GM19099 (cell line): ENCODE data around the gene PSMD11.

ENCODE experiments used
- POLR2A ChIP-seq: IDR thresholded peaks from 3 replicates; pipeline ENCODE4 v1.6.1; 2011; ENCODE audit warnings: low read depth; ENCODE audit not compliant: insufficient read length; ENCODE audit errors: extremely low read depth

The PSMD11 gene

GRCh38 chr17:32484628-32485027, 40.3 kb downstream of the PSMD11 start:
- TF ChIP-seq POLR2A = no peak

DNA sequence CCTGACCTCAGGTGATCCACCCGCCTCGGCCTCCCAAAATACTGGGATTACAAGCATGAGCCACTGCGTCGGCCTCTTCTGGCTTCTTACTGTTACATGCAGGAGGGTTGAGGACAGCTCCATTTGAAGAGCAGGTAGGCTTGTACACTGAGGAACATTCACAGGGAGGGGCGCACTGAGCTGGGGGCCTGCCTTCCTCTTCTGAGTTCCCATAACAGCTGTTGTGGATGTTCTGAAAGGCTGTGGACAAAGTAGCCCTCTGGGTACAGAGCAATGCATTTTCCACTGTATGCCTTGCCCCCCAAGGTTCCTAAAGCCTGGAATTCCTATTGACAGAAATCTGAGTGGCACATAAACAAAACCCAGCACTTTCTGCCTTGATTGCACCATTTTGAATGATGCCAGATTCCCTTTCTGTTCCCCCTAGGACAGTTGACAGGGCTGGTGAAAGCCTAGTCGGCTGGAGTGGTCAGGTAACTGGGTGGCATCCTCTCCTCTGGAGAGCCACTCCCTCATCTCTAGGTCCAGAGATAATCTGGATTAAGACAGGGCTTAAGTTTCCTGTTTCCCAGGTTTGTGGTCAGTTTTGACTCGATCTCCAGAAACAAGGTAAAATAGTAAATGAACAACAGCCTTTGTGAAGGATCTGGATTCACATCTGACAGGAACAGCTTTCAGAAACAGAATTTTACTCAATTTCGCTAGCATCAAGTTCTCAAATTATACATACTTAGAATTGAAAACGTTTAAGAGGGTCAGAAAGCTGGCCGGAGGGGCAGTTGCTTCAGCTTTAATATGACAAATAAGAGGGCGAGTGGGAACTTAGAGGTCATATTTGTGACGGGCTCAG, 41.2 kb downstream of the PSMD11 start:
- no peak for TF ChIP-seq POLR2A

DNA sequence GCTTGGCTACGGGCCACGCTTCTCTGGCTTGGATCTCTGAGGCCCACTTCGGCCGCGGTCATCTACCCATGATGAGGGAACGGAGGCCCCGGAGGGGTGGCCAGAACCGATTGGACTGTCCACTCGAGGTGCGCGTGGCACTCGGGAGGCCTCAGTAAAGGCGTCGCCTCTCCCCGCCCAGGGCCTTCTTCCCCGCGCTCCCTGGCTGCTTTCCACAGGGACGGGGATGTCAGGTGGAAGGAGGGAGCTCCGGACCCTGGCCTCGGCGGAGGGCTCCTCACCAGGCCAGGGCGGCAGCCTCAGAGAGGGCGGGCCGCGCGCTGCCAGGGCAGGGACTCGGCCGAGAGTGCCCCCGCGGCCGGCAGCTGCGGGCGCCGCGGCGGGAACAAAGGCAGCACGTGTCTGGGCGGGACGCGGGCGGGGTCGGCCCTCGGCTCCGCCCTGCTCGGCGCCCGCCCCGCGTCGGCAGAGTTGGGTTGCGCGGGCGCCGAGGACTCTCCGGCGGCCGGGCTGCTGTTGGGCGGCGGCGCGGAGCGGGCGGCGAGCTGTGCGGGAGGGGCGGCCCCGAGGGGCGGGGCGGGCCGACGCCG, 41.9 kb downstream of the PSMD11 start:
- TF ChIP-seq POLR2A = peak; percentile 18

DNA sequence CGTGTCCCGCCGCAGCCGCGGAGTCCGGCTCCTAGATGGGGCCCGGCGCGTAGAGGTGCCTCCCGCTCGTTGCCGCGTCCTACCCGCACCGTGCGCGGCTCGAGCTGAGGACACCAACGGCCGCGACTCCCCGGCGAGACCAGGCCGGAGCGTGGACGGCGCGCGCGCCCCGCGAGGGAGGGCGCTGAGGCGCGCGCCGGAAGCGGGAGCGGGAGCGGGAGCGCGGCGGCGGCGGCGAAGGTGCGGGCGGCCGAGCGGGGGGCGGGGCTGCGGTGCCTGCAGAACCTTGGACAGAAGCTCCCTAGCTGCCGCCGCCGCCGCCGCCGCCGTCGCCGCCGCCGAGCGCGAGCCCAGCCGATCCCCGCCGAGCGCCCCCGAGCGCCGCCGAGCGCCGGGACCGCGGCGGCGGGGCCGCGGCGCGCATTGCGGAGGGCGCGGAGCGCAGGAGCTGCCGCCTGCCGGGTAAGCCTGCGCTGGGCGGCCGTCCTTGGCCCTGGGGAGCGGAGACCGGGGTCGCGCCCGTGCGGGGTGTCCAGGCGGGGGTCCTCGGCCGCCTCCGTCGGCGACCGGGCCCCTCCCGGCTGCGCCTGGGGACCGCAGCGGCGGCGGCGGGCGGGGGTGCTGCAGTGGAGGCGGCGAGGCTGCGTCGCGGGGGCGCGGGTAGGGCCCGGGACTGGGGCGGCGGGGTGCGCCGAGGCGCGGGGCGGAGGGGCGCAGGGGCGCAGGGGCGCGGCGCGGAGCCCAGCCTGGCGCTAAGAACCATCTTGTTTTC, 42.6 kb downstream of the PSMD11 start, which contains the start of gene CDK5R1:
Gene CDK5R1 (plus strand): TSS at position 293 of the 772 bp plus-strand sequence. CDS start 628 bp downstream, outside the sequence.
- TF ChIP-seq POLR2A = no peak

DNA sequence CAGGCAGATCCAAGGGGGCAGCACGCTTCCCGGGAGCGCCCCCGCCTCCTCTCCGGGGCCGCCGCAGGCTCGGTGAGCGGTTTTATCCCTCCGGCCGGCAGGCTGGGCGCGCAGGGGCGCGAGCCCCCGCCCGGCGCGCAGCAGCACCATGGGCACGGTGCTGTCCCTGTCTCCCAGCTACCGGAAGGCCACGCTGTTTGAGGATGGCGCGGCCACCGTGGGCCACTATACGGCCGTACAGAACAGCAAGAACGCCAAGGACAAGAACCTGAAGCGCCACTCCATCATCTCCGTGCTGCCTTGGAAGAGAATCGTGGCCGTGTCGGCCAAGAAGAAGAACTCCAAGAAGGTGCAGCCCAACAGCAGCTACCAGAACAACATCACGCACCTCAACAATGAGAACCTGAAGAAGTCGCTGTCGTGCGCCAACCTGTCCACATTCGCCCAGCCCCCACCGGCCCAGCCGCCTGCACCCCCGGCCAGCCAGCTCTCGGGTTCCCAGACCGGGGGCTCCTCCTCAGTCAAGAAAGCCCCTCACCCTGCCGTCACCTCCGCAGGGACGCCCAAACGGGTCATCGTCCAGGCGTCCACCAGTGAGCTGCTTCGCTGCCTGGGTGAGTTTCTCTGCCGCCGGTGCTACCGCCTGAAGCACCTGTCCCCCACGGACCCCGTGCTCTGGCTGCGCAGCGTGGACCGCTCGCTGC, 43.3 kb downstream of the PSMD11 start:
- no peak for TF ChIP-seq POLR2A

DNA sequence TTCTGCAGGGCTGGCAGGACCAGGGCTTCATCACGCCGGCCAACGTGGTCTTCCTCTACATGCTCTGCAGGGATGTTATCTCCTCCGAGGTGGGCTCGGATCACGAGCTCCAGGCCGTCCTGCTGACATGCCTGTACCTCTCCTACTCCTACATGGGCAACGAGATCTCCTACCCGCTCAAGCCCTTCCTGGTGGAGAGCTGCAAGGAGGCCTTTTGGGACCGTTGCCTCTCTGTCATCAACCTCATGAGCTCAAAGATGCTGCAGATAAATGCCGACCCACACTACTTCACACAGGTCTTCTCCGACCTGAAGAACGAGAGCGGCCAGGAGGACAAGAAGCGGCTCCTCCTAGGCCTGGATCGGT, 43.9 kb downstream of the PSMD11 start:
- no peak for TF ChIP-seq POLR2A

GRCh38 chr17:32488604-32489180, 44.4 kb downstream of the PSMD11 start:
- TF ChIP-seq POLR2A = no peak

DNA sequence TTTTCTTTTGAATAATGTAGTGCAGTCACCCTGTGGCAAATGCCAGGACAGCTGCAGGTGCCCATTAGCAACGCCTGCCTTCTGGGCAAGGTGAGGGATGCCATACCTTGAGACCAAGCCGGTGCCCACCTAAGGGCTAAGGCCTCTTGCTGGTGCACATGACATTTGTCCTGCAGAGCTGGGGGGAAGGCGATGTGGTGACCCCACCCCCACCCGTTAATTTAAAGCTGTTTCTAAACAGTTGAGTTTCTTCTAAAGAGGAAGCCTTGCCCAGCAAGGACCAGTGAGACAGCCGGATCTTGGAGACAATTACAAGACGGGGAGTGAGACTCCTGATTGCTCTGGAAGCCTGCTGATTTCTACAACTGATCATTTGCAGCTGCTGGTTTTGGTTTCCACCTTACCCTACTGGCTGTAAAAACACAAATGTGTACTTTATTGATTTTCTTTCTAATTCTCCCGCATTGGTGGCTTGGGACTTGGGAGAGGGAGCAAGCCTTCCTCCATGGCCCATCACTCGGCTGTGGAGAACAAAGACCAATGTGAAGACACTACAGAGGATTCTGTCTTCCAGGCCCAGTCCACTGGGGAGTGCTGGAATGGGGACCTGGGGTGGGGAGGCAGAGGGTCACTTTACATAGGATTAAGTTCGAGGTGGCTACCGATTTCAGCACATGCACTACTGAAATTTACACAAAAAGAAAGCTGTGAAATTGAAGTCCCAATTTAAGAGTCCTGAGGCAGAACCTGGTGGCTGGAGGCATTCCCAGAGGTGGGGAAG, 45.2 kb downstream of the PSMD11 start:
- TF ChIP-seq POLR2A = no peak

DNA sequence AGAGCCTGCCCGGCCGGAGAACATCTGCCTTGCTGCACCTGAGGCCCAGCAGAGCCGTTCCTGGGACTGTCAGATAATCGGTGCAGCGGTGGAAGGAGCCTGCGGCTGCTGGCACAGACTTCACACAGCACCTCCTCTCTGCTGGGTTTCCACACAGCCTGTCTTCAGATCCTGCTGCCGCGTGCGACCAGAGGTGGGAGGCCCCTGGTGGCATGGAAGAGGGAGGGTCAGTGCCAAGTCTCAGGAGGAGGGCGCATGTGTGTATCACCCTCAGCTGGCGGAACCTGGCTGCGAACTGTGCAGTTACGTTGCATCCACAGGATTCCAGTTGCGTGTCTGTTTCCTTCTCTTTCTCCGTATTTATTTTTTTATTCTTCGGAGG, 45.8 kb downstream of the PSMD11 start:
- no peak for TF ChIP-seq POLR2A

GRCh38 chr17:32491371-32492263, 47.3 kb downstream of the PSMD11 start:
- TF ChIP-seq POLR2A = peak; percentile 23

GRCh38 chr17:32492264-32492589, 47.9 kb downstream of the PSMD11 start:
- no peak for TF ChIP-seq POLR2A

GRCh38 chr17:32492648-32493289, 48.5 kb downstream of the PSMD11 start:
- TF ChIP-seq POLR2A = no peak

DNA sequence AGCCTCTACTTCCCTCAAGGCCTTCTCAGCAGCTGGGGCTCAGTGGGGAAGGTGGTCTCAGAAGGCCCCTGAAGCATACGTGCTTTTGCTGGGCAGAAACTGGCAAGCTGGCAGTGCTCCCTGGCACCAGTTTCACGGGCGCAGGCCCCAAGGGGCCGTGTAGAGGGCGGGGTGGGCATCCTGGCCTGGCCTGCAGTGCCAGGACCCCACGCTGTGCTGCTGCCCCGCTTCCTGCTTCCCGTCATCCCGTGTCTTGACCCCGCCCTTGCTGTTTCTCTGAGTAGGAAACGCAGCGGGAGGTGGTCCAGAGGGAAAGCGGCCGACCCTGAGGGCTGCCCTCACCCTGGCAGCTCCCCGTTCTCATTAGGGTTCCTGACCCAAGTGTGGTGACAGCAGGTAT, 49.3 kb downstream of the PSMD11 start:
- TF ChIP-seq POLR2A = no peak
